ENCODE results near the gene CDH18. TPM values are rescaled to one million over a fixed set of nuclear protein-coding genes. Genes with fewer than 3 reads are reported as not detected.

The CDH18 gene
- total RNA-seq, 1 donor from 2014 or later: not detected

- Mint-ChIP-seq H3K9me3 (peaks cover 17% of the 10 kb centered on the region), H3K4me3 (no peak overlapping the region), H3K36me3 (ENCODE audit: low read depth) (no peaks in the 10 kb centered on the region), H3K27ac (no peak overlapping the region), H3K4me1 (ENCODE audit: low read depth) (no peaks in the 10 kb centered on the region), H3K27me3 (ENCODE audit: insufficient read depth) (no peaks in the 10 kb centered on the region)
- intact Hi-C loops (cut with micrococcal nuclease): no loop called here
- no peak for DNase-seq (ENCODE audit: low spot score)
Measured at GRCh38 chr5:19734776-19735175, 253.2 kb downstream of the CDH18 start.

GRCh38 chr5:19733612-19734495 lies 254.1 kb downstream of the CDH18 start:
- Mint-ChIP-seq H3K4me1 (ENCODE audit: low read depth) (no peaks in the 10 kb centered on the region), H3K36me3 (ENCODE audit: low read depth) (no peaks in the 10 kb centered on the region), H3K4me3 (no peak overlapping the region), H3K9me3 (peaks cover 14% of the 10 kb centered on the region), H3K27me3 (ENCODE audit: insufficient read depth) (no peaks in the 10 kb centered on the region), H3K27ac (no peak overlapping the region)
- no peak for DNase-seq (ENCODE audit: low spot score)
- intact Hi-C loops (cut with micrococcal nuclease): no loop called here

- no peaks in the 10 kb centered on the region for H3K4me1 Mint-ChIP-seq (ENCODE audit: low read depth)
- intact Hi-C loops (cut with micrococcal nuclease): no loop called here
Measured at GRCh38 chr5:19728571-19728970, 259.4 kb downstream of the CDH18 start.

GRCh38 chr5:19719109-19719508 lies 268.9 kb downstream of the CDH18 start:
- DNase-seq (ENCODE audit: low spot score): no peak
- no peaks in the 10 kb centered on the region for H3K36me3 Mint-ChIP-seq (ENCODE audit: low read depth)
- peaks cover 2% of the 10 kb centered on the region for H3K9me3 Mint-ChIP-seq
- H3K27ac Mint-ChIP-seq: no peak overlapping the region
- intact Hi-C loops (cut with micrococcal nuclease): no loop called here
- H3K4me1 Mint-ChIP-seq (ENCODE audit: low read depth): no peaks in the 10 kb centered on the region
- H3K4me3 Mint-ChIP-seq: no peak overlapping the region
- H3K27me3 Mint-ChIP-seq (ENCODE audit: insufficient read depth): no peaks in the 10 kb centered on the region

More at GRCh38 chr5:19728571-19728970, 259.4 kb downstream of the CDH18 start:
- peaks cover 15% of the 10 kb centered on the region for H3K9me3 Mint-ChIP-seq
- no peak for DNase-seq (ENCODE audit: low spot score)
- H3K27me3 Mint-ChIP-seq (ENCODE audit: insufficient read depth): no peaks in the 10 kb centered on the region
- no peak overlapping the region for H3K27ac Mint-ChIP-seq
- H3K36me3 Mint-ChIP-seq (ENCODE audit: low read depth): no peaks in the 10 kb centered on the region
- no peak overlapping the region for H3K4me3 Mint-ChIP-seq

GRCh38 chr5:19713740-19714139 lies 274.3 kb downstream of the CDH18 start:
- no peaks in the 10 kb centered on the region for H3K4me1 Mint-ChIP-seq (ENCODE audit: low read depth)

GRCh38 chr5:19709403-19709802 lies 278.6 kb downstream of the CDH18 start:
- H3K4me1 Mint-ChIP-seq (ENCODE audit: low read depth): no peaks in the 10 kb centered on the region
- no peaks in the 10 kb centered on the region for H3K27me3 Mint-ChIP-seq (ENCODE audit: insufficient read depth)
- intact Hi-C loops (cut with micrococcal nuclease): no loop called here
- H3K9me3 Mint-ChIP-seq: peaks cover 9% of the 10 kb centered on the region
- no peaks in the 10 kb centered on the region for H3K36me3 Mint-ChIP-seq (ENCODE audit: low read depth)
- H3K4me3 Mint-ChIP-seq: no peak overlapping the region
- no peak overlapping the region for H3K27ac Mint-ChIP-seq
- no peak for DNase-seq (ENCODE audit: low spot score)

More at GRCh38 chr5:19713740-19714139, 274.3 kb downstream of the CDH18 start:
- H3K27ac Mint-ChIP-seq: no peak overlapping the region
- intact Hi-C loops (cut with micrococcal nuclease): no loop called here
- H3K4me3 Mint-ChIP-seq: no peak overlapping the region
- H3K36me3 Mint-ChIP-seq (ENCODE audit: low read depth): no peaks in the 10 kb centered on the region
- no peaks in the 10 kb centered on the region for H3K27me3 Mint-ChIP-seq (ENCODE audit: insufficient read depth)
- no peak for DNase-seq (ENCODE audit: low spot score)
- no peaks in the 10 kb centered on the region for H3K9me3 Mint-ChIP-seq

- H3K36me3 Mint-ChIP-seq (ENCODE audit: low read depth): no peaks in the 10 kb centered on the region
- H3K27me3 Mint-ChIP-seq (ENCODE audit: insufficient read depth): no peaks in the 10 kb centered on the region
- no peak overlapping the region for H3K4me3 Mint-ChIP-seq
- intact Hi-C loops (cut with micrococcal nuclease): no loop called here
- H3K27ac Mint-ChIP-seq: no peak overlapping the region
- no peaks in the 10 kb centered on the region for H3K4me1 Mint-ChIP-seq (ENCODE audit: low read depth)
- DNase-seq (ENCODE audit: low spot score): no peak
- peaks cover 13% of the 10 kb centered on the region for H3K9me3 Mint-ChIP-seq
Measured at GRCh38 chr5:19706776-19707175, 281.2 kb downstream of the CDH18 start.

- H3K4me1 Mint-ChIP-seq (ENCODE audit: low read depth): no peaks in the 10 kb centered on the region
Measured at GRCh38 chr5:19701731-19702130, 286.3 kb downstream of the CDH18 start.

GRCh38 chr5:19694949-19695611 lies 292.9 kb downstream of the CDH18 start:
- Mint-ChIP-seq H3K4me1 (ENCODE audit: low read depth) (no peaks in the 10 kb centered on the region), H3K9me3 (peaks cover 5% of the 10 kb centered on the region), H3K36me3 (ENCODE audit: low read depth) (no peaks in the 10 kb centered on the region), H3K4me3 (no peak overlapping the region), H3K27ac (no peak overlapping the region), H3K27me3 (ENCODE audit: insufficient read depth) (no peaks in the 10 kb centered on the region)
- intact Hi-C loops (cut with micrococcal nuclease): no loop called here
- DNase-seq (ENCODE audit: low spot score): no peak

More at GRCh38 chr5:19701731-19702130, 286.3 kb downstream of the CDH18 start:
- intact Hi-C loops (cut with micrococcal nuclease): no loop called here
- H3K4me3 Mint-ChIP-seq: no peak overlapping the region
- no peak for DNase-seq (ENCODE audit: low spot score)
- no peak overlapping the region for H3K27ac Mint-ChIP-seq
- H3K36me3 Mint-ChIP-seq (ENCODE audit: low read depth): no peaks in the 10 kb centered on the region
- H3K9me3 Mint-ChIP-seq: peaks cover 14% of the 10 kb centered on the region
- H3K27me3 Mint-ChIP-seq (ENCODE audit: insufficient read depth): no peaks in the 10 kb centered on the region

GRCh38 chr5:19690978-19691377 lies 297.0 kb downstream of the CDH18 start:
- Mint-ChIP-seq H3K4me1 (ENCODE audit: low read depth) (no peaks in the 10 kb centered on the region), H3K27ac (no peak overlapping the region), H3K4me3 (no peak overlapping the region), H3K27me3 (ENCODE audit: insufficient read depth) (no peaks in the 10 kb centered on the region), H3K9me3 (peaks cover 16% of the 10 kb centered on the region), H3K36me3 (ENCODE audit: low read depth) (no peaks in the 10 kb centered on the region)
- intact Hi-C loops (cut with micrococcal nuclease): no loop called here
- DNase-seq (ENCODE audit: low spot score): no peak

- Mint-ChIP-seq H3K9me3 (peaks cover 20% of the 10 kb centered on the region), H3K27me3 (ENCODE audit: insufficient read depth) (no peaks in the 10 kb centered on the region), H3K4me3 (no peak overlapping the region), H3K27ac (no peak overlapping the region), H3K36me3 (ENCODE audit: low read depth) (no peaks in the 10 kb centered on the region), H3K4me1 (ENCODE audit: low read depth) (no peaks in the 10 kb centered on the region)
- intact Hi-C loops (cut with micrococcal nuclease): no loop called here
- no peak for DNase-seq (ENCODE audit: low spot score)
Measured at GRCh38 chr5:19685473-19685872, 302.5 kb downstream of the CDH18 start.

GRCh38 chr5:19676895-19677294 lies 311.1 kb downstream of the CDH18 start:
- Mint-ChIP-seq H3K4me1 (ENCODE audit: low read depth) (no peaks in the 10 kb centered on the region), H3K27ac (no peak overlapping the region), H3K9me3 (peaks cover 17% of the 10 kb centered on the region), H3K36me3 (ENCODE audit: low read depth) (no peaks in the 10 kb centered on the region), H3K27me3 (ENCODE audit: insufficient read depth) (no peaks in the 10 kb centered on the region), H3K4me3 (no peak overlapping the region)
- no peak for DNase-seq (ENCODE audit: low spot score)
- intact Hi-C loops (cut with micrococcal nuclease): no loop called here

- no peaks in the 10 kb centered on the region for H3K4me1 Mint-ChIP-seq (ENCODE audit: low read depth)
- H3K4me3 Mint-ChIP-seq: no peak overlapping the region
Measured at GRCh38 chr5:19660679-19661078, 327.3 kb downstream of the CDH18 start.

More at GRCh38 chr5:19660679-19661078, 327.3 kb downstream of the CDH18 start:
- Mint-ChIP-seq H3K9me3 (peaks cover 11% of the 10 kb centered on the region), H3K27me3 (ENCODE audit: insufficient read depth) (no peaks in the 10 kb centered on the region), H3K36me3 (ENCODE audit: low read depth) (no peaks in the 10 kb centered on the region), H3K27ac (no peak overlapping the region)
- intact Hi-C loops (cut with micrococcal nuclease): no loop called here
- DNase-seq (ENCODE audit: low spot score): no peak

Data from activated T-helper 1 cell treated with anti-CD3 and anti-CD28 coated beads, Interleukin-12 subunit alpha, Interleukin-12 subunit beta, Interleukin-2, Interleukin-4 antibody, amounts not matched to agents 30 ng/mL and 10 ng/mL and 1 ng/mL, durations not matched to agents 14 hours and 24 hours and 36 hours (primary cell).